GM19025 (cell line): ENCODE results near the gene FRZB.
"Not testable (repeated sequence)": the region's sequence is repeated elsewhere in the genome, so short reads cannot be mapped to it uniquely, and the experiment has no call there.

ENCODE experiments used
- ATAC-seq: cut with Tn5 transposase; IDR thresholded peaks from one replicate; pipeline ENCODE4 v1.9.1; 2021; ENCODE audit warnings: mild to moderate bottlenecking, low read depth, moderate library complexity; ENCODE audit not compliant: unreplicated experiment

FRZB gene

DNA sequence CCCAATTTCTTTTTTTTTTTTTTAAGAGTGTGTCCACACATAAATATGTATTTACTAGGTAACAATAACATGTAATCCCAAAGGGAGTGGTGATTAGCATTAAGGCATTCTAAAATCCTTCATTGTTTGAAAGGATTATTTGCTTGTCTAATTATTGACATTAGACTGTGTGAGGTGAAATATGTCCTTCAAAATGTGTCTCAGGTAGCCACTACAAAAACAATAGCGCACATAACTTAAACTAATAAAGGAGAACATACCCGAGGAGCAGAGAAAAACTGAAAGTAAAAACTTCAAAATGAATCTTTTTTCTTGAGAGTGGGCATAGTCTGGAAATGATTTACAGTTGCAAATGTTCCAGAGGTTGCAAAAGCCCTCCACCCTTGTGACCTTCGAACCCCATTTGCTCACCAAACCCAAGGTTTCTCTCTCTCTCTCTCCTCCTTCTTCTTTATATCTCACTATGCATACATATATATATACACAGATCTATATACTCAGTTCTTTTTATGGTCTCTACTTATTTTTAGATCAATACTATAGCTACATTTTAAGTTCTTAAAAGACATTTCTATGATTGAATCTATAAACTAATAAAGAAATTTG, 24.4 kb upstream of the FRZB start:
- ATAC-seq = no peak

DNA sequence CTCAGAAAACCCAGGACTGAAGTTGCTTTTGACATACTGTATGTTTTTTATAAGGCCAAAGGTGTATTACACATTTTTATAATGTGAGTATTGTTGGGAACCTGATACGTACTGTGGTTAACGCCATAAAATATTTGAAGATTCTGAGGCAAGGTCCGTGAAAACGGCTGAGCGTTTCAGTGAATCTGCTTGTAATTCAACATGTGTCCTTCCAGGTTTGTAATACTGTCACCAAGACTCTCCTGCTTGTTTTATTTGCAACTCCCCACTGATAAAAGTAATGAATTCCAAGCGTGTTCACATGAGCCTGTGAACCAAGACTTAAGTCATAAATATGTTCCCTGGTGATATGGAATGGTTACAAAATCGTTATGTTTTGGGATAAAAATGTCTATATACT, 23.9 kb upstream of the FRZB start:
- no peak for ATAC-seq

DNA sequence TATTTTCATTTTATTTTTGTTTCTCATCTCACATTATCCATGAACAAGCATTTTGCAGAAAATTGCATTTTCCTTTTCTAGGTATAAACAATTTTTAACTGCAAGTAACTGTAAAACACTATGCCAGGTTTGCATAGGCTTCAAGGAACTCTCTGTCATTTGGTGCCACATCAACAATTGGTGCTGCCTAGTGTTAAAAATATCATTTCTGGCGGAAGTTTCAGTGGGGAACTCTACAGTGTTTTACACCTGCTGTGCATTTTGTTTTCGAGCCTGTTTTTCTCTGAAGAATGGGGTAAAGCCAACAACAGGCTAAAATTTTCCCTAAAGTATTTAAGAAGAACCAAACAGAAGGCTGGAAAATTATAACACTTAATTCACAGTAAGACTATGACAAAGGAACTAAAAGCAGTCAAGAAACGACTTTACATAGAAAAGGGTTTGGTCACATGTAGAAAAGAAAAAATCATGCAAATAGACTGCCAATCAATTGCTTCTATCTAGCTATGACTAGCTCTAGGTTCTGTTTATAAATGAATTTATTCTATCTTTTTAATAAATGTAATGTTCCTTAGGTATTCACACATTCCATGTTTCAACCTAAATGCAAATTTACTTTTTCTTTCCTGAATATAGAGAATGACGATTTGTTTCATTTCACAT, 21.4 kb upstream of the FRZB start:
- ATAC-seq = peak; percentile 71

DNA sequence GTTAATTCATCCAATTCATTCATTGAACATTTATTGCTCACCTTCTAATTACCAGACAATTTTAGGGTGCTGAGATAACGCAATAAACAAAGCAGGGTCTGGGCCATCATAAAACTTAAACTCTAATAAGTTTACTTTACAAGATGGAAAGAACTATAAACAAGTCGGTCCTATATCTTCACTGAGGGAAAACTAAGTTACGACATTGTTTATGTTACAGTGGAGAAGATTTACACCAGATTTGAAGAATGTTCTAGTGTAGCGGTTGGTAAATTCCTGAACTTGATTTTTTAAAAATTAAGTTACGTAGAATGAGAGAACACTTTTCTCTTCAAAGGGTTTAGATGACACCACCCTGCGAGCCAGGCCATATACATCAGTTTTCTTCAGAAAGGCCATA, 20.7 kb upstream of the FRZB start:
- no peak for ATAC-seq

DNA sequence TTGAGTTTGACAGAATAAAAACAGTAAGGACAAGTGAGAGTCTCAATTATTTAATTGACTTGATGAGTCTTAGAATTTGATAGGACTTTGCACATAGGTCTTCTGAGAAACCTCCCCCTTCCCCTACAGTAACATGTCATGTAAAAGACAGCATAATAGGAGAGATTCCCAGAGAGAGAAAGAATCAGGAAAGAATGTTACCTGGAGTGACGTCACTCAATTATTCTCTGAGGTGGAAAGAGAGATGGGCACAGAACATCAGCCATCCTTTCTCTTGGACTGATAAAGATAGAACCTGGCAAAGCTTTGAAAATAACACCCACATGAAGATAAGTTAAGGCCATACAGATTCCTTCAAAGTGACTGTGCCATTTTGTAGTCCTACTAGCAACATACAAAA, 19.3 kb upstream of the FRZB start:
- ATAC-seq = no peak

DNA sequence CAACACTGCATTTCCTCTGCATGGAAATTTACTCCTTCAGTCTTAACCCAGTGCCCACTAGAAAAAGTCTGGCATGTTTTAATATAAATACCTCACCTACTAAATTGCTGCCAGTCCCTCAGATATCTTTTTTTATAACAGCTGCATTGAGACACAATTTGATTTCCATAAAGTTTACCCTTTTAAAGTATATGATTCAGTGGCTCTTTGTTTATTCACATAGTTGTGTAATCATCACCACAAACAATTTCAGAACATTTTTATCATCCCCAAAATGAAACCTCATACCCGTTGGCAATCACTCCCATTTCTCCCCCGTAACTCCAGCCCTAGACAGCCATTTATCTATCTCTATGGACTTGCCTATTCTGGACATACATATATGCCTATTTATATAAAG, 17.0 kb upstream of the FRZB start:
- ATAC-seq = no peak

DNA sequence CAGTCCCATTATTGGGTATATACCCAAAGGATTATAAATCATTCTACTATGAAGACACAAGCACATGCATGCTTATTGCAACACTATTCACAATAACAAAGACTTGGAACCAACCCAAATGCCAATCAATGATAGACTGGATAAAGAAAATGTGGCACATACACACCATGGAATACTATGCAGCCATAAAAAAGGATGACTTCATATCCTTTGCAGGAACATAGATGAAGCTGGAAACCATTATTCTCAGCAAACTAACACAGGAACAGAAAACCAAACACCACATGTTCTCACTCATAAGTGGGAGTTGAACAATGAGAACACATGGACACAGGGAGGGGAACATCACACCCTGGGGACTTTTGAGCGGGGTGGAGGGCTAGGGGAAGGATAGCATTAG, 13.7 kb upstream of the FRZB start:
- not testable (repeated sequence) for ATAC-seq

DNA sequence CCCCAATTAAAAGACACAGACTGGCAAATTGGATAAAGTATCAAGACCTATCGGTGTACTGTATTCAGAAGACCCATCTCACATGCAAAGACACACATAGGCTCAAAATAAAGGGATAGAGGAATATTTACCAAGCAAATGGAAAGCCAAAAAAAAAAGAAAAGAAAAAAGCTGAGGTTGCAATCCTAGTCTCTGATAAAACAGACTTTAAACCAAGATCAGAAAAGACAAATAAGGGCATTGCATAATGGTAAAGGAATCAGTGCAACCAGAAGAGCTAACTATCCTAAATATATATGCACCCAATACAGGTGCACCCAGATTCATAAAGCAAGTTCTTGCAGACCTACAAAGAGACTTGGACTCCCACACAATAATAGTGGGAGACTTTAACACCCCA, 10.2 kb upstream of the FRZB start:
- ATAC-seq = not testable (repeated sequence)

DNA sequence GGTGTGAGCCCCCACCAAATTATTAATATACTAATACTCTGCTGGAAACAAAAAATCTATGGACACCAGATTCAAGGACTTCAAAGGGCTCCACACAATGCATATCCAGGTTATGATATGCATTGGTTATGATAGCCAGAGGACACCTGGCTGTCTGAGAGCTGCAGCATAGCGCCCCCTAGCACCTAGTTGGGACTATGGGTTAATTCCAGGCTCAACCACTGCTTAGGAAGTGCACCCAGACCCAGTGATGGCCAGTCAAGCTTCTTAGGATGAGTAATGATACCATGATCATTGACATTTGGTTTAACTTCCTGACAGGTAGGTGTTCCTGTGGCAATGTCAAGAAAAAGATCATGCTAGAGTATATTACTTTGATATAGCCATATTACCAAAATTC, 3.8 kb upstream of the FRZB start:
- ATAC-seq = no peak

DNA sequence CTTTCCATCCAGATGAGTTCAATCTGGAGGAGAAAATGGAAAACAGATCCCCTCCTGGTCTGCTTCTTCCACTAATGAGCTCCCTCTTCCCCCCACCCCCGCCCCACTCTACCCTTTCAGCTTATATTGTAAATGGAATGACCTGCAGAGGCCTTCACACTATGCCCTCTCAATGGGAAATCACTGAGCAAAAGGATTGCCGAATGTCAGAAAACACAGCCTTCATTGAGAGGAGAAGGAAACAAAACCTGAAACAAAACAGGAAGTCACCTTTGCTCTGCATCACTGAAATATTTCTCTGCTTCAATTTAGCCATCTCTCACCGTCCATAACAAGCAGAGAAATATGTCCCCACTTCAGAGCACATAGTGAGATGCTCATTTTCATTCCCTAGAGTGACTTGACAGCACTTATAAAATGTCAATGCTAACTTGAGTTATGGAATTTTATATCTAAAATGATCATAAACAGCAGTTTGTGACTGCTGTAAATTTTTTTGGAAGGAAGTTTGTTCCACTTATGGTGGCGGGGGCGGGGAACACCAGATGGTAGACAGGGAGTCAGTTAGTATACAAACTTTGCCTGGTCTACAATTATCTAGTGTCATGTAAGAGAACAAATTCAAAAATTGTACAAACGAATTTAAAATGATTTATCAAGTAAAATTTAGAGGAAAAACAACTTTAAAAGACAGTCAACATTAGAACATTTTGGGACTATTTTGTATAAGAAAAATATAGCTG, 1.8 kb upstream of the FRZB start:
- ATAC-seq = no peak

DNA sequence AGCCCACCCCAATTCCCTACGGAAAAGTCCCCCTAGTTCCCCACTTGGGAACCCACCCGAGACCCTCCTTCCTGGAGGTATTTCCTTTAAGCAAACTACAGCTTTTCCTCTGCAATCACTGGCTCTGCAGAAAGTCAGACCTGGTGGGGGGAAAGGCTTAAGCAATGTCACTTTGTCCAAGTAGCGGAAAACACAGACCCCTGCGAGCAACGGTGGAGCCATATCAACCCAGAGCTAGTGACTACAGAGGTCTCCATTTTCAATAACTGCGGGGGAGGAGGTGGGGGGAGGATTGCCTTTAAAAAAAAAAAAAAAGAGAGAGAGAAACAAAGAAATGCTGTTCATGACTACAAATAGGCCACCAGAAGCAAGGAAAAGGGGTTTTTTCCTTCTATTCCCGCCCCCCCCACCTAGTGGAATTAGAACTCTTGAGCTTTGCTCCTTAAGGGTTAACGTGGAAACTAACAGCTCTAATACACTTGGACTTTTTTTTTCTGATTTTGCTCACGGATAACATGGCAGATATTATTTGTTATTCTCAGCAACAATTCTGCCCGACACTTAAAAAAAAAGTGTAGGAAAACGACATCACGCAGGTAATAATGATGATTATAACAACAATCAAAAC, 1.1 kb upstream of the FRZB start:
- ATAC-seq = no peak

DNA sequence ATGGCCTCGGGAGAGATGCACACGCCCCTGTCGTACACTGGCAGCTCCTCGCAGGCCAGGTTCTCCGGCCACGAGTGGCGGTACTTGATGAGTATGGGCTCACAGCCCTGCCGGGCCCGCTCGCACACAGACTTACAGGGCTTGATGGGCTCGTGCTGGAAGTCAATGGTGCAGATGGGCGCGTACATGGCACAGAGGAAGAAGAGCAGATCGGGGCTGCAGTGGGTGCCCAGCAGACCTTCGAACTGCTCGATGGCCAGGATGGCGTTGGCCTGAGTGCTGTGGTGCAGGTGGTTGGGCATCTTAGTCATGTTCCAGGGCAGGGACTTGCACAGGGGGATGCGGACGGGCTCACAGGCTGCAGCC, 359 bp downstream of the FRZB start:
- ATAC-seq = no peak

DNA sequence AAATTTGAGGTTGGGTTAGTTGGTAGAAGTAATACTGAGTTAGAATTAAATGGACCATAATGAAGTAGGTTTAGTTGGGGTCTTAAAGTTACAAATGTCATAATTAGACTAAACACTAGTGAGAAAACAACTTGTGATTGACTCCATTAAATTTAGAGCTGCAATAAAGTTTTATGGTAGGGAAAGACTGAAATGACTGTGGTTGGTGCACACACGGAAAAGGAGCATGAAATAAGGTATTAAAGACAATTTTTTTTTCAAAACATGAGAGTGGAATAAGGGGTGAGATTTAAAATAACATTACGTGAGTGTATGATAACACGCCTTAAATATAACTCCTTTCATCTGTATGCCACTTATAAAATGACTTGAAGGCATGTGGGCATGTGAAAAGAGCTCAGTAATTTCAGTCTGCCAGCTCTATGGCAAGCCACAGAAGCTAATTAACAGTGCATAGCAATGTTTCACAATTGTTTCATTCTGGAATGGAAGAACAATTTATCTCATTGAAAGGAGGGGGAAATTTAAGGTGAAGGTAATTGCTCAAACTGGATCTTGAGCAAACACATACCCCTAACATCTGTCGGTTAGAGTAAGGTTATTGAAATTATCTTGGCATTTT, 1.4 kb downstream of the FRZB start:
- ATAC-seq = no peak

DNA sequence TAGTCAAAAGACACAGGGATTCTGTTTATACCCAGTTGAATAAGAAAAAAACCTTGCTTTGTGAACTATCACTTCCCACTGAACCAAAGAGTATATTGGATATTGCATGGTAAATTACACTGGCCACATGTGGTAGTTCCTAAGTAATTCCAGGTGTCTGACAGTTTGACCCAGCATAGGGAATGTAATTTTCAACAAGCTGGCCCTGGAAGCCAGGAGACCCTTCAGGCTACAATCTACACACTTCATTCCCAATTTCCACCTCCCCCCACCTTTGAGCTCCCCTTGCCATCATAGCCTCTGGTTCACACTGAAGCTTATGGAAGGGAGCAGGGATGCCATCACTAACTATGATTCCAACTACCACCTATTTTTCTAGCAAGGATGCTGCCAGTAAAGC, 2.8 kb downstream of the FRZB start:
- no peak for ATAC-seq

DNA sequence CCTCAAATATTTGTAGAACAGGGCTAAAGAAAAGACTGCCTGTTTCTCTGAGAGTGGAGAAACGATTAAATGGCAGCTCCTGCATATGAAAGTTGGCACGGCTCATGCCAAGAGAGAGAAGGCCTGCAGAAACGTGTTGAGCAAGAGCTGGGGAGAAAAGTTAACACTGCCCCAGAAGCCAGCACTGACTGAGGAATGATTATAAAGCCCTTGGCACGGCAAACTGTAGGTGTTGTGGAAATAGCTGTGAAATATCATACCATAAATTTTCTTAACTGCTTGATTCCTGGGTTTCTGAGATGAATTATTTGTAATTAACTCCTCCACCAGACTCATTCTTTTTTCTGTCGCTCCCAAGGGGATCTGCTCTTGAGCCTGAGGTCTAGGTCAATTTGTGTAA, 4.3 kb downstream of the FRZB start:
- no peak for ATAC-seq

DNA sequence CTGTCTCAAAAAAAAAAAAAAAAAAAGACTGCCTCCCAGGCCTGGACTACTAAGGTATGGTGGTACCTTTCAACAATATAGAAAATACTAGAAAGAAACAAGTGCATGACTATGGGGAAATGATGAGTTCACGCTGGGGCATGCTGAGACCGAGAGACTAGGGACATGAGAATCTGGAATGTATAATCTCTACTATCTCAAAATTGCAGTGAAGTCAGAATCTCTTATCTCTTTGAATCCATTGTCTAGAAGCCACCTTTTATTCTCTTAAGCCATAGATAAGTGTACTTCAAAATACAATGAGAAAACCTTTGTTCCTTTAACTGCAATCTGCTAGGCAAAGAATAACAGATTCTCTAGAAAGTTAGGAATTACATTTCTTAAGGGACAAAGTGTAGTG, 5.6 kb downstream of the FRZB start:
- no peak for ATAC-seq

DNA sequence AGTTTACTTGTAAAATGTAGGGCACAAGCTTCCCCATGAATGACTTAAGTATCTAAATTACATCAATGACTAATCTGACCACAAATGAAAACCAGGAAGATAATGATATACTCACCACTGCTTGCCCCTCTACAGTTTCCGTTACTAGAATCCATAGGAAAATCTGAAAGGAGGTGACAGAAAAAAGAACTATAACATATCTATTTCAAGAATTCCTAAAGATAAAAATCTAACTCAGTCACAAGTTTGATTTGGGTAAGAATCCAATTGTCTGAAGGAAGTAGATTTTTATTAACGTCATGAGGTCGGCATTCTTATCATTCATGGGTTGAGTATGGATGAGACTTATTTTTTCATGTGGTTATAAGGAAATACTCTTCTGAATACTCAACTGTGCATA, 7.8 kb downstream of the FRZB start:
- no peak for ATAC-seq

DNA sequence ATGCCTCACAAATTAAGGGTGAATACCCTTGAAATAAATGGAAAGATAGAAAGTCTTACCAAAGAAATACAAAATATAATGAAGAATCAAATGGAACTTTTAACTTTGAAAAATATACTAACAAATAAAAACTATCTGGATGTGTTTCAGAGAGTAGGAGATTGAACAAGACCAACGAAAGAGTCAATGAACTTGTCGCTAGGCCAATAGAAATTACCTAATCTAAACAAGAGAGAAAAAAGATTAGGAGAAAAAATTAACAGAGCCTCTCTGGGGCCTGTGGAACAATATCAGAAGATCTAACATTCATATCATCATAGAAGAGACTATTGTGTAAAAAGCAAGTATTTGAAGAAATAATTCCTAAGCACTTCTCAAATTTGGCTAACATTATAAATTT, 11.1 kb downstream of the FRZB start:
- ATAC-seq = no peak

DNA sequence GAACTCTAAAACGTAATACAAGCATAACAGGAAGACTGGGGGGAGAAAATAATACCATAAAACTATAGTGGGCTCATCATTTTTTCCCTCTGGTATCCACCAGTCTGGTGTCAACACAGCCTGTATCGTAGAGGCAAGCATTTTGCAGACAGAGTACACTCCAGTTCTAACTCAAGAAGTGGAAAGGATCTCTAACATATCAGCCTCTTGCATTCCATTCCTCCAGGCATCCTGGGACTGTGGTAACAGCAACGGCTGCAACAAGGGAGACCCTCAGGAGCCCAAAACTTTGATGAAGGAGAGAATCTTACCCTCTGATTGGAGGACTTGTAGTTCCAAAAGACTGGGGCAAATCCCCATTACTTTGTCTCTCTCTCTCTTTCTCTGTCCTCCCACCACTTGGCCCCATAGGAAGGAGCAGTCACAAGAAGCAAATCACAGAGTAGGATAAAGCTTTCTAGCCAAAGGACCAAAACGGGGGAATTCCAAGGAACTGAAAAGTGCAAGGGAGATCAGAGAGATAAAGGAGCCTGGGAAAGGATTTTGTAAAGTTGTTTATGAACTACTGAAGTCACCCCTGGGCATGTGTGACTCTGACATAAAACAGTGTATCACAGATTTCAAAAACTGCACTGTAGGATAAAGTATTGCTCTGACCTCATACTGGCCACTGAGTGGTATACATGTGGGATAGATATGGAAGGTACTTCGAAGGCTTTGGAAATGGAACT, 11.9 kb downstream of the FRZB start:
- no peak for ATAC-seq

DNA sequence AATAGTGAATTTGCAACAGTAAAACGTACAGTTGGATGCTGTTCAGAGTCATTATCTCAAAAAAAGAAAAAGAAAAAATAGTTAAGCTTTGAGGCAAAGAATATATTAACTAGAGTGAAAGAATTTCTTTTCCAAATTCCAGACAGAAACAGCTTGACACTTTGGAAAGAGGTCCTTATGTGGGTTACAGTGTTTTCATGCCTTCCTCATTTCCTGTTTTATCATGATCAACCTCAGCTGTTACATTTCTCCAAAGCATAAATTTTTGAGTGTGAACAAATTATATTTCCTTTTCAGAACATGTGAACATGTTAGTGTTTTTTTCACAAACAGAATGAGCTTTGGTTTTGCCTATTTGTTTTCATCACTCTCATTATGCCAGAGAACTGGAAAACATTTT, 13.6 kb downstream of the FRZB start:
- ATAC-seq = no peak

DNA sequence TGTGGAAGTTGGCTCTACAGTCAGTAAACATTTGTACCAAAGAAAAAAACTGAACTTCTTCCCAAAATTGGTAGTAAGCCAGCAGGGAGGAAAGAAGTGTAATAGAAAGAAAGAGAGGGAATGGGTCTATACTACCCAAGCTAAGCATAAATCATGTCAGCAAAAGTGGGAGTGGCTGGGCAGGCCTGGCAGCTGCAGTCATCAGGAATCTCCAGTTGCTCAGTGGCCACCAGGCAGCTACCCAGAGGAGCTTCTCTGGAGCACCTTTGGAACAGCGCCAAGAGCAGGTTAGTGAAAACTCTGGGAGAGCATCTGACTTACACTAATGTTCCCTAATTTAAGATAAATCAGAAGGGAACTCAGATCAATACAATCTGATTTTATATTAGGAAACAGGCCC, 14.3 kb downstream of the FRZB start:
- ATAC-seq = no peak
